ENCODE data around the gene FIS1. TPM values are rescaled to one million over a fixed set of nuclear protein-coding genes. Genes with fewer than 3 reads are reported as not detected.

FIS1 gene
- total and polyA plus RNA-seq, 10 of the 15 experiments (the other 5 are each of a cell fraction or from before 2014, with no cell fraction given): 83.4 to 149 (median 108) TPM

GRCh38 chr7:101287032-101287431 is 42.2 kb upstream of the FIS1 start:
- no peak overlapping the region for H3K27ac ChIP-seq (ENCODE audit: control insufficient read depth, insufficient read depth)
- no peak overlapping the region for H2AFZ ChIP-seq (ENCODE audit: control insufficient read depth, low read depth, low read length)
- peaks cover 4% of the 10 kb centered on the region for H3K4me1 ChIP-seq (ENCODE audit: control insufficient read depth, insufficient read depth, low read length)
- POLR2A ChIA-PET: no interaction called here
- SMC1A ChIA-PET (ENCODE audit: uncharacterized antibody, unreplicated experiment): no interaction called here
- H3K9me3 ChIP-seq (replicated peaks; ENCODE audit: control insufficient read depth, insufficient read depth, low read length): no peaks in the 10 kb centered on the region
- H3K4me2 ChIP-seq (ENCODE audit: control insufficient read depth, insufficient read depth): no peak overlapping the region
- no peak for DNase-seq (ENCODE audit: low read depth, low spot score)
- H3K4me3 ChIP-seq: no peak overlapping the region
- no peaks in the 10 kb centered on the region; a peak in 2 of 4 replicates for H3K27me3 ChIP-seq (replicated peaks in 1 of 2; ENCODE audit: control insufficient read depth in 2 of 2, insufficient read depth in 2 of 2, low read length in 1 of 2)
- intact Hi-C loops (cut with micrococcal nuclease; ENCODE audit: unreplicated experiment) (no loop called here), in situ Hi-C loops (cut with MboI) (loop anchor here (5.0 kb wide), 1 partner anchor 1305 kb away; no protein-coding TSS in a partner anchor)
- H3K36me3 ChIP-seq (ENCODE audit: control insufficient read depth in 2 of 2, insufficient read depth in 2 of 2, low read length in 1 of 2): no peaks in the 10 kb centered on the region
- BruUV-seq (replicated peaks): no TSS peak
- H3K79me2 ChIP-seq (ENCODE audit: control insufficient read depth, insufficient read depth, low read length): no peaks in the 10 kb centered on the region
- H3K9ac ChIP-seq (ENCODE audit: control insufficient read depth, insufficient read depth, low read length): no peak overlapping the region
- RAD21 ChIA-PET (ENCODE audit: unreplicated experiment): no interaction called here
- 57% methylated on average over 6 of the region's 6 CpGs for WGBS (ENCODE audit: insufficient coverage, insufficient replicate concordance, low lambda C conversion rate, missing lambda C conversion rate)
- H4K20me1 ChIP-seq (ENCODE audit: control insufficient read depth, insufficient read depth): no peaks in the 10 kb centered on the region
- no peak for ATAC-seq
- CTCF ChIA-PET: interaction anchor here (0.6 to 6.1 kb wide), 2 partner anchors 144 to 919 kb away, joined by 3 to 97 read pairs; no protein-coding TSS in a partner anchor
- no peak for FAIRE-seq
- TF ChIP-seq CREB1 (IDR thresholded peaks at IDR 0.05; ENCODE audit: low read depth) (no peak), IRF4 (IDR thresholded peaks at IDR 0.05; ENCODE audit: low read depth, low read length) (no peak), ZBTB40 (IDR thresholded peaks at IDR 0.05; ENCODE audit: borderline replicate concordance) (no peak), ZNF217 (IDR thresholded peaks at IDR 0.05) (no peak), WRNIP1 (IDR thresholded peaks at IDR 0.05; ENCODE audit: borderline replicate concordance, low read depth, low read length) (no peak), SREBF2 (IDR thresholded peaks at IDR 0.05; ENCODE audit: low read length) (no peak), POLR2A (IDR thresholded peaks at IDR 0.05; ENCODE audit: low read depth, low read length) (no peak), JUND (IDR thresholded peaks at IDR 0.05; ENCODE audit: low read depth, low read length) (no peak), E2F8 (IDR thresholded peaks at IDR 0.05; ENCODE audit: low read depth, partially characterized antibody) (no peak)
- TF ChIP-seq, protein P1, sequence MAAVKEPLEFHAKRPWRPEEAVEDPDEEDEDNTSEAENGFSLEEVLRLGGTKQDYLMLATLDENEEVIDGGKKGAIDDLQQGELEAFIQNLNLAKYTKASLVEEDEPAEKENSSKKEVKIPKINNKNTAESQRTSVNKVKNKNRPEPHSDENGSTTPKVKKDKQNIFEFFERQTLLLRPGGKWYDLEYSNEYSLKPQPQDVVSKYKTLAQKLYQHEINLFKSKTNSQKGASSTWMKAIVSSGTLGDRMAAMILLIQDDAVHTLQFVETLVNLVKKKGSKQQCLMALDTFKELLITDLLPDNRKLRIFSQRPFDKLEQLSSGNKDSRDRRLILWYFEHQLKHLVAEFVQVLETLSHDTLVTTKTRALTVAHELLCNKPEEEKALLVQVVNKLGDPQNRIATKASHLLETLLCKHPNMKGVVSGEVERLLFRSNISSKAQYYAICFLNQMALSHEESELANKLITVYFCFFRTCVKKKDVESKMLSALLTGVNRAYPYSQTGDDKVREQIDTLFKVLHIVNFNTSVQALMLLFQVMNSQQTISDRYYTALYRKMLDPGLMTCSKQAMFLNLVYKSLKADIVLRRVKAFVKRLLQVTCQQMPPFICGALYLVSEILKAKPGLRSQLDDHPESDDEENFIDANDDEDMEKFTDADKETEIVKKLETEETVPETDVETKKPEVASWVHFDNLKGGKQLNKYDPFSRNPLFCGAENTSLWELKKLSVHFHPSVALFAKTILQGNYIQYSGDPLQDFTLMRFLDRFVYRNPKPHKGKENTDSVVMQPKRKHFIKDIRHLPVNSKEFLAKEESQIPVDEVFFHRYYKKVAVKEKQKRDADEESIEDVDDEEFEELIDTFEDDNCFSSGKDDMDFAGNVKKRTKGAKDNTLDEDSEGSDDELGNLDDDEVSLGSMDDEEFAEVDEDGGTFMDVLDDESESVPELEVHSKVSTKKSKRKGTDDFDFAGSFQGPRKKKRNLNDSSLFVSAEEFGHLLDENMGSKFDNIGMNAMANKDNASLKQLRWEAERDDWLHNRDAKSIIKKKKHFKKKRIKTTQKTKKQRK (IDR thresholded peaks at IDR 0.05; ENCODE audit: low read depth, low read length): no peak
- TF ChIP-seq, protein P2, sequence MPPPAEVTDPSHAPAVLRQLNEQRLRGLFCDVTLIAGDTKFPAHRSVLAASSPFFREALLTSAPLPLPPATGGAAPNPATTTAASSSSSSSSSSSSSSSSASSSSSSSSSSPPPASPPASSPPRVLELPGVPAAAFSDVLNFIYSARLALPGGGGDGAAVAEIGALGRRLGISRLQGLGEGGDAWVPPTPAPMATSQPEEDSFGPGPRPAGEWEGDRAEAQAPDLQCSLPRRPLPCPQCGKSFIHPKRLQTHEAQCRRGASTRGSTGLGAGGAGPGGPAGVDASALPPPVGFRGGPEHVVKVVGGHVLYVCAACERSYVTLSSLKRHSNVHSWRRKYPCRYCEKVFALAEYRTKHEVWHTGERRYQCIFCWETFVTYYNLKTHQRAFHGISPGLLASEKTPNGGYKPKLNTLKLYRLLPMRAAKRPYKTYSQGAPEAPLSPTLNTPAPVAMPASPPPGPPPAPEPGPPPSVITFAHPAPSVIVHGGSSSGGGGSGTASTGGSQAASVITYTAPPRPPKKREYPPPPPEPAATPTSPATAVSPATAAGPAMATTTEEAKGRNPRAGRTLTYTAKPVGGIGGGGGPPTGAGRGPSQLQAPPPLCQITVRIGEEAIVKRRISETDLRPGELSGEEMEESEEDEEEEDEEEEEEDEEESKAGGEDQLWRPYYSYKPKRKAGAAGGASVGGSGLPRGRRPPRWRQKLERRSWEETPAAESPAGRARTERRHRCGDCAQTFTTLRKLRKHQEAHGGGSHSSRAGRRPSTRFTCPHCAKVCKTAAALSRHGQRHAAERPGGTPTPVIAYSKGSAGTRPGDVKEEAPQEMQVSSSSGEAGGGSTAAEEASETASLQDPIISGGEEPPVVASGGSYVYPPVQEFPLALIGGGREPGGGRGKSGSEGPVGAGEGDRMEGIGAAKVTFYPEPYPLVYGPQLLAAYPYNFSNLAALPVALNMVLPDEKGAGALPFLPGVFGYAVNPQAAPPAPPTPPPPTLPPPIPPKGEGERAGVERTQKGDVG (CRISPR knock-in tag; IDR thresholded peaks at IDR 0.05): no peak
